ENCODE results near the gene HSPA1B.

DNA sequence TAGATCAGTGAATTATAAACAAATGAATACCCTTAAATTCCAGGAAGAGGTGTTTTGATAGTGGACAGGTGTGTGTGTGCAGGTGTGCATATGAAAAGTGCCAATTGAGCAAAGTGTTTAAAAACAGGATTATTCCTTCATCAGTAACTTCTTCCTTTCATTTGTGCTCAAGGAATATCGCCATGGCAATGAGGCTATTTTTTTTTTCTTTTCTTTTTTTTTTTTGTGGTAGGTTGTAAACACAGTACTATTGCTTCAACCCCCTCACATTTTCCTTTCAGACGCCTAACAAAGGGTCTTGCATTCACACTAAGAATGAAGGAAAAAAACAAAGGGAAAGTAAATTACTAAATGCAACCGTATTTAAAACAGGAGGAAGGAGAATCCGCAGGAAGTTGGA is 2.0 kb upstream of the HSPA1B start:
- TF ChIP-seq CTCF (IDR thresholded peaks at IDR 0.05; ENCODE audit: poor library complexity, severe bottlenecking) (no peak), EZH2 (IDR thresholded peaks at IDR 0.05; ENCODE audit: borderline replicate concordance, insufficient read depth, low read length, poor library complexity, severe bottlenecking) (no peak)

Data from neural cell (in vitro differentiated cells).